ENCODE data around the gene BASP1.

BASP1 gene

DNA sequence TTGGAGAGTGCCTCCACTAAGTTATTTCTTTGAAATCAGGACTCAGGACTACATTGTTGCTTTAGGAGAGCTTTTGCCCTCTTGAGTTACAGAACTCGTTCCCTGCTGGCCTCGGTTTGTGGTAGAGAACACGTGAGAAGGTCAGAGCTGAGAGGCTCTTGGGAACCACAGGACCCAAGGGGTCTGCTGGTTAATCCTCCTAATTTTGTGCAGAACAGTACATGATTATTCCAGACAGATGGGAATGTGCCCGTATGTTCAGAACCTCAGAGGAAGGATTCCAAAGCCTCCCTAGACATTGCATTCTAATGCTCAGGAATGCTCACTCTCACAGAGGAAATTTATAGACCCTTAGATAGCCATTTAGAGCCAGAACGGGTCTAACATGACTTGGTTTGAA, 25.2 kb upstream of the BASP1 start:
- no peak for DNase-seq

DNA sequence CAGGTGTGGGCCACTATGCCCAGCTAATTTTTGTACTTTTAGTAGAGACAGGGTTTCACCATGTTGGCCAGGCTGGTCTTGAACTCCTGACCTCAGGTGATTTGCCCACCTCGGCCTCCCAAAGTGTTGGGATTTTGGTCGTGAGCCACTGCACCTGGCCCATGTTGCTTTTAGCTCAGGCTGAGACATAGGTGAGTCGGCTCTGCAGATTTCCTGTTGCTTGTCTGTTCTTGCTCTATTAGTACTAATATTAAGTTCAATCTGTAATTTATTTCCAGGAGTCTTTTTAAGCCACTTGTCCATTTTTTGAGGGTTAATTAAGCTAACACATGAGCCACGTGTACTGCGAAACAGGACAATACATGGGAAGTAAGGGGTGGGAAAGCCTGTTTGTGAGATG, 21.4 kb upstream of the BASP1 start:
- DNase-seq: no peak

GRCh38 chr5:17196697-17197096, 20.7 kb upstream of the BASP1 start:
- no peak for DNase-seq

DNA sequence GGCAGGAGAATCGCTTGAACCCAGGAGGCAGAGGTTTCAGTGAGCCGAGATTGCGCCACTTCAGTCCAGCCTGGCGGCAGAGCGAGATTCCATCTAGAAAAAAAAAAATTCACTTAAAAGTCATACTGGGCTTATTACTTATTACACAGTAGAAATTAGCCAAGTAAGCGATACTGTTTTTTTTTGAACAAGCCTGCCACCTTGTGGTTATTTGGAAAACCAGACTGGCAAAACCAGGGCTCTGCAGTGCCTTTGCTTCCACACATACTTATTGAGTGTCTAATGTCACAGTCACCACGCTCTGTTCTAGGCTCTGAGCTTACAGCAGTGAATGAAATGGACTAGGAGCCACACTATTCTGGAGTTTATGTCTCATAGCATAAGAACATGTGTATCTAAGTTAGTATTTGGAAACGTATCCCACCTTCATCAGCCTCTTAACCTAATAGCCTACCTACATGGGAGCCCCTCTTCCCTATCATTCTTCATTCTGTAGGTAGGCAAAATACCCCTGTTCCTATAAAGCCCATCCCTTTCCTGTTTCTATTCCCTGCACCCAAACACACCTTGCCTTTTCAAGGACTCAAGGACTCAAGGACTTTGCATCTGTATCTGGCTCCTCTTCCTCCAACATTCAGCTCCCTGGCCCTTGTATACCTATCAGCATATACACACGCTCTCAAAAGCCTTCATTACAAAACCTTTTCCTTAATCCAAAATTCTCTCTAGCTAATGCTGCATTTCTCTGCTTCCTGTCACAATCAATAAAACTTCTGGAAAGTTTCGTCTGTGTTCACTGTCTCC, 13.9 kb upstream of the BASP1 start:
- DNase-seq: peak; percentile 87

- no peak for DNase-seq
Observed at GRCh38 chr5:17204133-17204489, 13.3 kb upstream of the BASP1 start.

GRCh38 chr5:17206021-17206420, 11.4 kb upstream of the BASP1 start:
- DNase-seq: no peak

GRCh38 chr5:17212191-17212590, 5.2 kb upstream of the BASP1 start:
- DNase-seq: no peak

DNA sequence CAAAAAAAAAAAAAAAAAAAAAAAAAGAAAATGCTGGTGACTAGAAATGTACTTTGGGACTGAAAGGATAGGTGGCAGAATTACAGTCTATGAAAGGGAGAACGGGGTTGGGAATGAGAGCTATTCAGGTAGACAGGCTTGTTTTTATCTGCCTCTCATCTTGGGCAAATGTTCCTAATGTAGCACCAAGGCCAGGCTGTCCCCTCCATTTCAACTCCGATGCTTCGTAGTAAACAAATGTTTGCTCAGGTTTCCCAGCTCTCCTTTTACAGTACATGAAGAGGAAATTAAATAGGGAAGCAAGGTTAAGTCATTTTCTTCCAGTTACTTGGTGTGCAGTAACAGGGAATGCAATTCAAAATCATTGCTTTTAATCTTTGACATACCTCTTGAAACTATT, 4.4 kb upstream of the BASP1 start:
- no peak for DNase-seq

- DNase-seq: no peak
Observed at GRCh38 chr5:17213938-17214337, 3.5 kb upstream of the BASP1 start.

GRCh38 chr5:17214893-17215292, 2.5 kb upstream of the BASP1 start:
- DNase-seq: no peak

GRCh38 chr5:17215361-17215760, 2.1 kb upstream of the BASP1 start:
- no peak for DNase-seq

DNA sequence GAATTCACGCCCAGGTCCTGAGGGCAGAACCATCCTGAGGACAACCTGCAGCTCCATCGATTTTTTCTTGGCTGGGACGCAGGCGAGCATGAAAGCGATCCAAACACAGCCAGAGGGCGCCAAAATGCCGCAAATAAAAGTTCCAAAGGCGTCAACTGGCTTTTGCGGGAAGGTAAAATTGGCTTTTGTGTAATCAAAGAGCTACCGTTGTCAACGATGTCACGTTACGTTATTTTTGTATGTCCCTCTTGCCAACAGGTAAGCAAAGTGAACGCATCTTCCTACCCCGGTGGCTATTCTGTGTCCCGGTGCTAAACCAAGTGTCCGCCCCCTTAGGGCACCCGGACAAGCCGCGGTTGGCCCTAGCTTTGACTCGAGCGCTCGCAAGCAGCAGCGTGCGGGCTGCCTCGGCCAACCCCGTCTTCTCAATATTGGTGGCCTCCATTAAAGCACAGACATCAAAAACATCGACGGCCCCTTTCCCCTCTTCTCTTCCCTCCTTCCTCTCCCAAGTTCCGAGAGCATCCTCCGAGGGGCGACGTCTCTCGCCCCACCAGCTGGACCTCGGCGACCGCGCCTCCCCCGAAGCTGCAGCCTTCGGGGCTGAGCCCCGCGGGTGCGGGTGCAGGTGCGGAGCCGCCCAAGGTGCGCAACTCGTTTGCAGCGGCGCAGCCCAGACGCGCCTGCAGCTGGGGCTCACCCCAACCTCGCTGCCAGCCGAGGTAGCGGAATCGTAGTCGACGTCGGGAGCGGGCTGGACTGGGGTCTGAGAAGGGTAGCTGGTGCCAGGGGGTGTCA, 1.1 kb upstream of the BASP1 start:
- peak; percentile 97 for DNase-seq

GRCh38 chr5:17216974-17217492, 398 bp upstream of the BASP1 start:
- peak; percentile 95 for DNase-seq

GRCh38 chr5:17218353-17219005, 1.0 kb downstream of the BASP1 start:
- peak; percentile 82 for DNase-seq

DNA sequence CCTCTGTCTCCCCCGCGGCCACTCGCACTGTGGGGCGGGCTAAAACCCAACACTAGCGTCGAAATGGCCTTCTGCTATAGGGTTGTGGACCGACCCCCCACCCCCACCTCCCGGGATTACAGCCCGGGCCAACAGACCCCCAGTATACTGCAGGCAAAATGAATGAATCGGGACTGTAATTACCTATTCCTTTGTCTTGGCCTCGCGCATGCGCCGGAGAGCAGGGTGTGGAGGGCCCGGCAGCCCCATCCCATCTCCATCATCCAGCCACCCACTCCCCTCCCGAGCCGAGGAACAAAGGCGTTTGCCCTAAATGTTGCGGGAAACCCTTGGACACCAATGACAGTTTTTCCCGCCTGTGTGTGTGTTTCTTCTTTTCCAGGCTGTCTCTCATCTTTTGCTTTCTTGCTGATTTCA, 1.6 kb downstream of the BASP1 start:
- DNase-seq: peak; percentile 93

GRCh38 chr5:17219469-17219868, 2.0 kb downstream of the BASP1 start:
- DNase-seq: peak; percentile 78

DNA sequence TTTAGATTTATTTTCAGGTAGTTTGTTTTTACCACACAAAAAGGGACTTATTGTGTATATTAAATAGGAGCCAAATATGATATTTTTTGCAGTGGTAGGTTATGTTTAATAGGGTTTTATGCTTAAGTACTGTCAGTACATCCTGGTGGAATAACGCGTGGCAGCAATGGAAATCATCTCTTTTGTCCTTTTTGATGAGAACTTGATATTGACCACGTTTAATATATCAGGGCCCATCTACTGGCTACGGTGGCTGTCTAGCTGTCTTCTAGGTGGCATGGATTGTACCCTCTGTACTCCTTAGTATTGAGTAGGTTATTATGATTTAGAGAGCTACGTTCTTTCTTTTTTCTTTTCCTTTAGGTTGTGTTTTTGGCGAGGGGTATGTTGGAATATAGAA, 2.6 kb downstream of the BASP1 start:
- no peak for DNase-seq

DNA sequence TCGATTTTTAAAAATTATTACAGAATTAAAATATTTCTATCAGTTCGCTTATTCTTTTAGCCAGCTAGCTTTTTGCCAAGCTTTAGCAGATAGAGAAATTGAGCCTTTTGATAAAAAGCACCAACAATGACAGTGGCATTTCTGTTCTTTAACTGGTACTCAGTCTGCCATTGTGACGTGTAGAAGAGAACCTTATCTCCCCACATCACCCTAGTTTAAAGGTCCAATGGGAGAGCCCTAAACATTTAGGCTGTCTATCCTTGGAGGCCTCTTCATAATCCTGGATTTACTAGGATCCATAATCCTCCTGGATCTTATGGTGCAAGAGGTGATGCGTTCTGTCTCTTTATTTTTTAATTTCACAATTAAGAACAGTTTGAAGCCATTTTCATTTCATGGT, 3.0 kb downstream of the BASP1 start:
- no peak for DNase-seq

- DNase-seq: no peak
Observed at GRCh38 chr5:17221843-17222636, 4.6 kb downstream of the BASP1 start.

GRCh38 chr5:17222664-17223063, 5.2 kb downstream of the BASP1 start:
- DNase-seq: peak; percentile 54

GRCh38 chr5:17223367-17224185, 6.1 kb downstream of the BASP1 start:
- no peak for DNase-seq
